ENCODE data around the gene ZNF19.

The ZNF19 gene

GRCh38 chr16:71515026-71515425, 25.9 kb upstream of the ZNF19 start:
- Histone ChIP-seq H4K20me1 (ENCODE audit: insufficient read depth, low read length, poor library complexity, severe bottlenecking) (no peaks in the 10 kb centered on the region), H3K36me3 (ENCODE audit: insufficient read depth, low read length) (no peaks in the 10 kb centered on the region), H2AFZ (ENCODE audit: low read length) (no peak overlapping the region), H3K9ac (ENCODE audit: low read depth, low read length, poor library complexity, severe bottlenecking) (no peak overlapping the region), H3K79me2 (ENCODE audit: insufficient read depth, low read length) (no peaks in the 10 kb centered on the region), H3K4me3 (ENCODE audit: low read length, poor library complexity, severe bottlenecking) (no peak overlapping the region), H3F3A (ENCODE audit: low read depth) (no peaks in the 10 kb centered on the region), H3K27me3 (ENCODE audit: insufficient read depth, low read length, poor library complexity, severe bottlenecking) (no peaks in the 10 kb centered on the region), H3K4me2 (ENCODE audit: low read depth, low read length, poor library complexity, severe bottlenecking) (no peak overlapping the region), H3K4me1 (ENCODE audit: insufficient read depth, low read length, poor library complexity, severe bottlenecking) (no peaks in the 10 kb centered on the region), H3K9me3 (ENCODE audit: insufficient read depth, low read depth, low read length) (no peaks in the 10 kb centered on the region), H3K9me2 (replicated peaks; ENCODE audit: low read depth, low read length) (no peaks in the 10 kb centered on the region)
- TF ChIP-seq, protein P1, sequence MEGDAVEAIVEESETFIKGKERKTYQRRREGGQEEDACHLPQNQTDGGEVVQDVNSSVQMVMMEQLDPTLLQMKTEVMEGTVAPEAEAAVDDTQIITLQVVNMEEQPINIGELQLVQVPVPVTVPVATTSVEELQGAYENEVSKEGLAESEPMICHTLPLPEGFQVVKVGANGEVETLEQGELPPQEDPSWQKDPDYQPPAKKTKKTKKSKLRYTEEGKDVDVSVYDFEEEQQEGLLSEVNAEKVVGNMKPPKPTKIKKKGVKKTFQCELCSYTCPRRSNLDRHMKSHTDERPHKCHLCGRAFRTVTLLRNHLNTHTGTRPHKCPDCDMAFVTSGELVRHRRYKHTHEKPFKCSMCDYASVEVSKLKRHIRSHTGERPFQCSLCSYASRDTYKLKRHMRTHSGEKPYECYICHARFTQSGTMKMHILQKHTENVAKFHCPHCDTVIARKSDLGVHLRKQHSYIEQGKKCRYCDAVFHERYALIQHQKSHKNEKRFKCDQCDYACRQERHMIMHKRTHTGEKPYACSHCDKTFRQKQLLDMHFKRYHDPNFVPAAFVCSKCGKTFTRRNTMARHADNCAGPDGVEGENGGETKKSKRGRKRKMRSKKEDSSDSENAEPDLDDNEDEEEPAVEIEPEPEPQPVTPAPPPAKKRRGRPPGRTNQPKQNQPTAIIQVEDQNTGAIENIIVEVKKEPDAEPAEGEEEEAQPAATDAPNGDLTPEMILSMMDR (conservative IDR thresholded peaks at IDR 0.05; ENCODE audit: low read length), result no peak
- no peak for TF ChIP-seq EZH2phosphoT487 (IDR thresholded peaks at IDR 0.05; ENCODE audit: borderline replicate concordance)

GRCh38 chr16:71514476-71514875, 25.4 kb upstream of the ZNF19 start:
- no peaks in the 10 kb centered on the region for H4K20me1 ChIP-seq (ENCODE audit: insufficient read depth, low read length, poor library complexity, severe bottlenecking)
- no peaks in the 10 kb centered on the region for H3K27me3 ChIP-seq (ENCODE audit: insufficient read depth, low read length, poor library complexity, severe bottlenecking)
- H3K4me2 ChIP-seq (ENCODE audit: low read depth, low read length, poor library complexity, severe bottlenecking), result no peak overlapping the region
- H2AFZ ChIP-seq (ENCODE audit: low read length), result no peak overlapping the region
- H3K9ac ChIP-seq (ENCODE audit: low read depth, low read length, poor library complexity, severe bottlenecking), result no peak overlapping the region
- H3K4me1 ChIP-seq (ENCODE audit: insufficient read depth, low read length, poor library complexity, severe bottlenecking), result no peaks in the 10 kb centered on the region
- H3K4me3 ChIP-seq (ENCODE audit: low read length, poor library complexity, severe bottlenecking), result no peak overlapping the region
- TF ChIP-seq, protein P1 (conservative IDR thresholded peaks at IDR 0.05; ENCODE audit: low read length), result no peak
- no peak for TF ChIP-seq EZH2phosphoT487 (IDR thresholded peaks at IDR 0.05; ENCODE audit: borderline replicate concordance)
- H3K36me3 ChIP-seq (ENCODE audit: insufficient read depth, low read length), result no peaks in the 10 kb centered on the region
- H3K79me2 ChIP-seq (ENCODE audit: insufficient read depth, low read length), result no peaks in the 10 kb centered on the region
- no peaks in the 10 kb centered on the region for H3F3A ChIP-seq (ENCODE audit: low read depth)
- H3K9me2 ChIP-seq (replicated peaks; ENCODE audit: low read depth, low read length), result no peaks in the 10 kb centered on the region
- no peaks in the 10 kb centered on the region for H3K9me3 ChIP-seq (ENCODE audit: insufficient read depth, low read depth, low read length)

- no peaks in the 10 kb centered on the region for H3K27me3 ChIP-seq (ENCODE audit: insufficient read depth, low read length, poor library complexity, severe bottlenecking)
- no peaks in the 10 kb centered on the region for H4K20me1 ChIP-seq (ENCODE audit: insufficient read depth, low read length, poor library complexity, severe bottlenecking)
- no peak overlapping the region for H3K4me2 ChIP-seq (ENCODE audit: low read depth, low read length, poor library complexity, severe bottlenecking)
- no peaks in the 10 kb centered on the region for H3K4me1 ChIP-seq (ENCODE audit: insufficient read depth, low read length, poor library complexity, severe bottlenecking)
- H3F3A ChIP-seq (ENCODE audit: low read depth), result no peaks in the 10 kb centered on the region
- H3K4me3 ChIP-seq (ENCODE audit: low read length, poor library complexity, severe bottlenecking), result no peak overlapping the region
- H3K9me3 ChIP-seq (ENCODE audit: insufficient read depth, low read depth, low read length), result no peaks in the 10 kb centered on the region
- H3K9ac ChIP-seq (ENCODE audit: low read depth, low read length, poor library complexity, severe bottlenecking), result no peak overlapping the region
- TF ChIP-seq EZH2phosphoT487 (IDR thresholded peaks at IDR 0.05; ENCODE audit: borderline replicate concordance), result no peak
- TF ChIP-seq, protein P1 (conservative IDR thresholded peaks at IDR 0.05; ENCODE audit: low read length), result no peak
- H3K9me2 ChIP-seq (replicated peaks; ENCODE audit: low read depth, low read length), result no peaks in the 10 kb centered on the region
- no peaks in the 10 kb centered on the region for H3K79me2 ChIP-seq (ENCODE audit: insufficient read depth, low read length)
- H2AFZ ChIP-seq (ENCODE audit: low read length), result no peak overlapping the region
- H3K36me3 ChIP-seq (ENCODE audit: insufficient read depth, low read length), result no peaks in the 10 kb centered on the region
Measured at GRCh38 chr16:71513302-71513701, 24.2 kb upstream of the ZNF19 start.
